Vagina (tissue), 2 donors: Measurements from ENCODE around the gene SEC22C. TPM values are rescaled to one million over a fixed set of nuclear protein-coding genes. Genes with fewer than 3 reads are reported as not detected.

Experiments
- DNase-seq, 2 donors: peaks; one replicate each; pipeline ENCODE4 v3.0.0-alpha.2; 2017; ENCODE audit errors: extremely low spot score in 2 of 2
- H3K27ac ChIP-seq: fragments of 200-600 bp; sonication (generic); one replicate; pipeline ENCODE4 v1.5.1; 2019
- H3K27me3 ChIP-seq: fragments of 200-600 bp; sonication (generic); one replicate; pipeline ENCODE4 v1.5.1; 2019
- H3K36me3 ChIP-seq, 2 donors: fragments of 200-600 bp; sonication (generic); one replicate each; pipeline ENCODE4 v1.5.1; 2017 to 2019
- H3K4me1 ChIP-seq: fragments of 200-600 bp; sonication (generic); one replicate; pipeline ENCODE4 v1.5.1; 2019
- H3K4me3 ChIP-seq, 2 donors: fragments of 200-600 bp; sonication (generic); 1 replicate in 1 of 2; 2 replicates in 1 of 2; pipeline ENCODE4 v1.5.1; 2016 to 2019
- H3K9me3 ChIP-seq: fragments of 200-600 bp; sonication (generic); one replicate; pipeline ENCODE4 v1.5.1; 2019
- POLR2A ChIP-seq, 2 donors: fragments of 450-650 bp; IDR thresholded peaks; one replicate each; pipeline ENCODE4 v1.6.1; 2017; ENCODE audit warnings: antibody characterized with exemption in 2 of 2, mild to moderate bottlenecking in 2 of 2, moderate library complexity in 2 of 2
- POLR2AphosphoS5 ChIP-seq, 2 donors: sonication (generic); formaldehyde crosslinking; IDR thresholded peaks; one replicate each; pipeline ENCODE4 v1.9.0; 2017; ENCODE audit warnings: antibody characterized with exemption in 2 of 2, mild to moderate bottlenecking in 2 of 2, low read depth in 1 of 2; ENCODE audit not compliant: insufficient read depth in 1 of 2
- intact Hi-C: fragments of 100-400 bp; cut with DNase I; formaldehyde crosslinking; loops from one replicate; pipeline ENCODE4 v1.15.1; 2023
- total RNA-seq: library from RNA; depleted of rRNA; stranded (reverse); fragments of >200 nt; gene quantifications from one replicate; pipeline ENCODE4 v1.2.3, GENCODE V29; 2016
- TF ChIP-seq, protein P1 (sequence below), 3 experiments: fragments of 450-650 bp in 2 of 3; fragments of 200-600 bp in 1 of 3; sonication (generic) in 1 of 3; IDR thresholded peaks; one replicate each; pipeline ENCODE4 v1.5.1; 2017 to 2019; ENCODE audit warnings: antibody characterized with exemption in 3 of 3, mild to moderate bottlenecking in 2 of 3, moderate library complexity in 2 of 3

SEC22C gene
- total RNA-seq, 1 donor from 2014 or later = 27.5 TPM

GRCh38 chr3:42499478-42499871 is 82.3 kb downstream of the SEC22C start:
- H3K4me1 ChIP-seq = peaks cover 21% of the 10 kb centered on the region
- DNase-seq = peak; percentile 52 to 85
- no peaks in the 10 kb centered on the region for H3K9me3 ChIP-seq
- intact Hi-C loops = no loop called here
- no peaks in the 10 kb centered on the region for H3K36me3 ChIP-seq
- no peak overlapping the region for H3K27ac ChIP-seq
- H3K4me3 ChIP-seq = no peak overlapping the region
- no peak for TF ChIP-seq POLR2AphosphoS5 (IDR thresholded peaks at IDR 0.05; ENCODE audit: insufficient read depth in 1 of 2, low read depth in 1 of 2)
- TF ChIP-seq, protein P1, sequence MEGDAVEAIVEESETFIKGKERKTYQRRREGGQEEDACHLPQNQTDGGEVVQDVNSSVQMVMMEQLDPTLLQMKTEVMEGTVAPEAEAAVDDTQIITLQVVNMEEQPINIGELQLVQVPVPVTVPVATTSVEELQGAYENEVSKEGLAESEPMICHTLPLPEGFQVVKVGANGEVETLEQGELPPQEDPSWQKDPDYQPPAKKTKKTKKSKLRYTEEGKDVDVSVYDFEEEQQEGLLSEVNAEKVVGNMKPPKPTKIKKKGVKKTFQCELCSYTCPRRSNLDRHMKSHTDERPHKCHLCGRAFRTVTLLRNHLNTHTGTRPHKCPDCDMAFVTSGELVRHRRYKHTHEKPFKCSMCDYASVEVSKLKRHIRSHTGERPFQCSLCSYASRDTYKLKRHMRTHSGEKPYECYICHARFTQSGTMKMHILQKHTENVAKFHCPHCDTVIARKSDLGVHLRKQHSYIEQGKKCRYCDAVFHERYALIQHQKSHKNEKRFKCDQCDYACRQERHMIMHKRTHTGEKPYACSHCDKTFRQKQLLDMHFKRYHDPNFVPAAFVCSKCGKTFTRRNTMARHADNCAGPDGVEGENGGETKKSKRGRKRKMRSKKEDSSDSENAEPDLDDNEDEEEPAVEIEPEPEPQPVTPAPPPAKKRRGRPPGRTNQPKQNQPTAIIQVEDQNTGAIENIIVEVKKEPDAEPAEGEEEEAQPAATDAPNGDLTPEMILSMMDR (IDR thresholded peaks at IDR 0.05) = no peak
- no peak for TF ChIP-seq POLR2A (IDR thresholded peaks at IDR 0.05)
- H3K27me3 ChIP-seq = no peaks in the 10 kb centered on the region

- Histone ChIP-seq H3K9me3 (no peaks in the 10 kb centered on the region), H3K4me3 (no peak overlapping the region), H3K36me3 (no peaks in the 10 kb centered on the region), H3K27ac (no peak overlapping the region), H3K4me1 (peaks cover 21% of the 10 kb centered on the region), H3K27me3 (no peaks in the 10 kb centered on the region)
- TF ChIP-seq, protein P1 (IDR thresholded peaks at IDR 0.05) = no peak
- TF ChIP-seq POLR2AphosphoS5 (IDR thresholded peaks at IDR 0.05; ENCODE audit: insufficient read depth in 1 of 2, low read depth in 1 of 2) (no peak), POLR2A (IDR thresholded peaks at IDR 0.05) (no peak)
- intact Hi-C loops = no loop called here
- peak; percentile 69 to 81 for DNase-seq
Observed at GRCh38 chr3:42498791-42499477, 82.8 kb downstream of the SEC22C start.

DNA sequence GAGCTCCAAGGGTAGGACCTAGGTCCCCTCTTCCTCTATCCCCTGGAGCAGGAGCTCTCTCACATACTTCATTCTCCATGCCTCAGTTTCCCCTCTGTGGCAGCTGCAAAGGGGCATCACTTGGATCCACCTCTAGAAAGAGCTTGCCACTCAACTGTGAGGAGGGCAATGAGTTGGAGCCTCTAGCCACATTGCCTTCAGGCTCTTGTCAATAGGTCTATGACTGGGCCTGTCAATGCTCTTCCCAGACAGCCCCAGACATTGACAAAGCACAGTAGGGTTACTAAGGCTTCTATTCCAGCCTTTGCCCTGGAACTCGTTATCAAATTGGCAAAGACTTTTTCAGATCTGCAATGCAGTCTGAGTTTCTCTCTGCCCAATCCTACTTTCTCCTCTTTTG is 83.7 kb downstream of the SEC22C start:
- intact Hi-C loops = no loop called here
- peak in 1 of 2 donors; percentile 80 for DNase-seq
- no peak overlapping the region for H3K4me3 ChIP-seq
- H3K36me3 ChIP-seq = no peaks in the 10 kb centered on the region
- no peaks in the 10 kb centered on the region for H3K27me3 ChIP-seq
- TF ChIP-seq POLR2A (IDR thresholded peaks at IDR 0.05) = no peak
- TF ChIP-seq POLR2AphosphoS5 (IDR thresholded peaks at IDR 0.05; ENCODE audit: insufficient read depth in 1 of 2, low read depth in 1 of 2) = no peak
- TF ChIP-seq, protein P1 (IDR thresholded peaks at IDR 0.05) = no peak
- H3K4me1 ChIP-seq = peaks cover 18% of the 10 kb centered on the region
- no peak overlapping the region for H3K27ac ChIP-seq
- no peaks in the 10 kb centered on the region for H3K9me3 ChIP-seq

Other genes starting within 250 kb of the SEC22C start
- not detected for gene LYZL4, start 171.4 kb downstream of the SEC22C start, total RNA-seq
- 9.3 TPM for gene VIPR1, start 79.3 kb downstream of the SEC22C start, total RNA-seq
- gene SS18L2, start 8.9 kb upstream of the SEC22C start, total RNA-seq = 19.2 TPM
- gene NKTR, start 18.7 kb upstream of the SEC22C start, total RNA-seq = 128 TPM
- 47.9 TPM for gene ZBTB47, start 71.7 kb upstream of the SEC22C start, total RNA-seq
- not detected for gene KLHL40, start 103.6 kb upstream of the SEC22C start, total RNA-seq
- not detected for gene HHATL, start 120.8 kb upstream of the SEC22C start, total RNA-seq
- 1.2 TPM for gene CCDC13, start 191.3 kb upstream of the SEC22C start, total RNA-seq
- gene HIGD1A, start 222.5 kb upstream of the SEC22C start, total RNA-seq = 173 TPM
- gene ACKR2, start 227.5 kb upstream of the SEC22C start, total RNA-seq = 7.9 TPM